Heart left ventricle (tissue), 16 donors: ENCODE measurements around the gene GDAP1L1. TPM values are rescaled to one million over a fixed set of nuclear protein-coding genes. Genes with fewer than 3 reads are reported as not detected.

Source experiments
- ATAC-seq, 4 donors: fragments of 200-7000 bp; cut with Tn5 transposase; one replicate each; pipeline ENCODE4 v1.9.1; 2020 to 2022; ENCODE audit warnings: moderate library complexity in 4 of 4, mild to moderate bottlenecking in 3 of 4, moderate number of reproducible peaks in 1 of 4
- DNase-seq, 5 donors: peaks; one replicate each; pipeline ENCODE4 v3.0.0-alpha.2; 2020
- H3K27ac ChIP-seq, 12 donors: fragments of 200-600 bp; sonication (generic) in 4 of 12; one replicate each; pipeline versions ENCODE4 v1.5.0 to v1.8.0; 2016 to 2022; ENCODE audit warnings: mild to moderate bottlenecking in 2 of 12
- H3K27me3 ChIP-seq, 9 donors: fragments of 200-600 bp; sonication (generic) in 2 of 9; one replicate each; pipeline versions ENCODE4 v1.5.1 to v1.8.0; 2016 to 2022; ENCODE audit warnings: mild to moderate bottlenecking in 3 of 9
- H3K36me3 ChIP-seq, 9 donors: fragments of 200-600 bp; sonication (generic) in 2 of 9; one replicate each; pipeline versions ENCODE4 v1.5.0 to v1.8.0; 2018 to 2022; ENCODE audit warnings: mild to moderate bottlenecking in 2 of 9
- H3K4me1 ChIP-seq, 12 donors: fragments of 200-600 bp; sonication (generic) in 4 of 12; one replicate each; pipeline versions ENCODE4 v1.5.0 to v1.8.0; 2016 to 2022; ENCODE audit warnings: mild to moderate bottlenecking in 3 of 12
- H3K4me3 ChIP-seq, 12 donors: fragments of 200-600 bp; sonication (generic) in 4 of 12; one replicate each; pipeline versions ENCODE4 v1.5.0 to v1.8.0; 2017 to 2022; ENCODE audit warnings: mild to moderate bottlenecking in 9 of 12, moderate library complexity in 4 of 12
- H3K9me3 ChIP-seq, 12 donors: fragments of 200-600 bp; sonication (generic) in 4 of 12; one replicate each; pipeline versions ENCODE4 v1.5.0 to v1.8.0; 2016 to 2022; ENCODE audit warnings: mild to moderate bottlenecking in 1 of 12
- CTCF ChIP-seq, 12 donors: fragments of 200-600 bp; sonication (generic) in 4 of 12; IDR thresholded peaks; one replicate each; pipeline versions ENCODE4 v1.5.0 to v1.8.0; 2018 to 2022; ENCODE audit warnings: antibody characterized with exemption in 12 of 12, mild to moderate bottlenecking in 5 of 12
- POLR2A ChIP-seq, 2 donors: fragments of 450-650 bp; IDR thresholded peaks; one replicate each; pipeline ENCODE4 v1.6.1; 2017; ENCODE audit warnings: antibody characterized with exemption in 2 of 2, mild to moderate bottlenecking in 2 of 2, moderate library complexity in 2 of 2
- WGBS, 4 donors: extraction: QIAGEN DNeasy Blood & Tissue Kit in 2 of 4; methylation state at CpG; one replicate each; pipeline versions ENCODE4 v1.1.5 to v1.1.7; 2013 to 2018; 5-methylcytosine and 5-hydroxymethylcytosine counted together
- intact Hi-C, 10 donors: fragments of 100-400 bp; cut with DNase I; formaldehyde crosslinking; loops; one replicate each; pipeline versions ENCODE4 v1.11.1 to v1.14.2; 2022
- long read RNA-seq, 3 donors: library from polyadenylated mRNA; unstranded; transcript quantifications; one replicate each; pipeline ENCODE4 v2.0.0, GENCODE V29; 2020 to 2021
- polyA plus RNA-seq, 2 donors: library from polyadenylated mRNA; stranded (reverse); fragments of 200-250 nt; gene quantifications; one replicate each; pipeline ENCODE4 v1.2.3, GENCODE V29; 2013
- total RNA-seq, 9 donors: library from RNA; depleted of rRNA in 2 of 9; stranded (reverse); fragments of >200 nt in 2 of 9; fragmentation: NEBNext Ultra II Directional in 3 of 9; extraction: Animal tissue kit (Norgen Biotek cat#: 25700) in 3 of 9; gene quantifications; one replicate each; pipeline versions ENCODE4 v1.1.0 to v1.2.4, GENCODE V29; 2016 to 2023
- donor health status: ischemic (EF 13 %, LVEDD 7.1; RV severe dilation, severe dysfunction).
- donor health status: healthy with polysubstance abuse.
- donor health status: DM: no; HTN: yes; CAD: no.
- donor health status: DM: no; HTN: no; CAD: no.
- donor health status: ischemic (EF 25% LVEDD 6.9; RV normal size, moderate dysfunction).
- donor health status: ischemic (EF 25% LVEDD 5.7; RV mildly dilated, moderate dysfunction).
- donor health status: healthy.
- donor health status: DM: yes; HTN: yes; CAD: no.
- donor health status: ischemic (EF 35%, LVEDD 5.7; RV mildly dilated, moderate dysfunction).
- donor health status: nonischemic (EF 11% LVEDD 7.7; RV severe dilation, severe dysfunction).
- donor health status: DM: yes; HTN: yes; CAD: no.
- donor health status: PGD.
- donor health status: ischemic (EF 29% LVEDD 5.4; RV normal size, mild dysfunction).
- donor health status: nonischemic (EF 23%, LVEDD 6.1; RV moderate dilation, normal function).

Gene GDAP1L1
- under 1 TPM in 7 of 9 donors, not detected in 2; 0.19 to 0.67 (median 0.41) TPM for total RNA-seq
- under 1 TPM; 0.12 to 0.30 TPM for polyA plus RNA-seq
- long read RNA-seq, donor 1, partial matches to known transcripts = 0 of 2 reads
- long read RNA-seq, donor 1, other reads (novel, unspliced or antisense) = 1 of 2 reads
- long read RNA-seq, donor 2 = 0 reads
- long read RNA-seq, donor 3, partial matches to known transcripts = 0 of 2 reads
- long read RNA-seq, donor 3, other reads (novel, unspliced or antisense) = 2 of 2 reads

DNA sequence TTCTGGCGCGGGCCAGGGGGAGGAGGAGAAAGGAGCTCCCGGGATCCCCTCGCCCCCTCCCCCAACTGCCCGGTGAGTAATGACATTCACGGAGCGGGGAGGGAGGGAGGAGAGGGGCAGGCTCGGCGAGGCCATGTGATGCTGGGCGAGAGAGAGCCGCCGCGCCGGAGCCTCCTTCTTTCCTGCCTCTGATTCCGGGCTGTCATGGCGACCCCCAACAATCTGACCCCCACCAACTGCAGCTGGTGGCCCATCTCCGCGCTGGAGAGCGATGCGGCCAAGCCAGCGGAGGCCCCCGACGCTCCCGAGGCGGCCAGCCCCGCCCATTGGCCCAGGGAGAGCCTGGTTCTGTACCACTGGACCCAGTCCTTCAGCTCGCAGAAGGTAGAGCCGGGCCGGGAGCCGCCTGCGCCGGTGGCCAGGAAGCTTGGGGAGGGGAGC, at the start of gene GDAP1L1:
TSS of gene GDAP1L1 (plus strand) at position 178 of the 441 bp plus-strand sequence. CDS start at position 205, 27 bp downstream.
- DNase-seq (peak in 4 of 5 donors; percentile 28 to 50 (median 33)), ATAC-seq (peak; percentile 48 to 83 (median 75))
- peak within 1 kb of the TSS in 11 of 12 donors; percentile 4 to 53 (median 41) for H3K4me3 ChIP-seq
- intact Hi-C loops = loop anchor here in 1 of 10 donors (5.0 kb wide), 1 partner anchor 35 kb away; no protein-coding TSS in a partner anchor
- peaks cover 0 to 21% (median 0%) of the 10 kb centered on the region in 9 donors for H3K27me3 ChIP-seq
- no peak for TF ChIP-seq CTCF (IDR thresholded peaks at IDR 0.05)
- no peak for TF ChIP-seq POLR2A (IDR thresholded peaks at IDR 0.05)
- no peak within 1 kb of the TSS for H3K27ac ChIP-seq
- no peaks in the 10 kb centered on the region for H3K36me3 ChIP-seq
- peaks cover 0 to 16% (median 9%) of the 10 kb centered on the region in 12 donors for H3K4me1 ChIP-seq
- H3K9me3 ChIP-seq = no peaks in the 10 kb centered on the region
- WGBS, 4 donors = 1 to 3% (median 3%) methylated on average over 19 to 32 of the region's 32 CpGs

GRCh38 chr20:44198872-44199271, 48.2 kb upstream of the GDAP1L1 start:
- H3K4me1 ChIP-seq = peaks cover 0 to 39% (median 16%) of the 10 kb centered on the region in 12 donors
- TF ChIP-seq CTCF (IDR thresholded peaks at IDR 0.05) = no peak
- TF ChIP-seq POLR2A (IDR thresholded peaks at IDR 0.05) = no peak
- no peak overlapping the region for H3K4me3 ChIP-seq
- peaks cover 0 to 84% (median 74%) of the 10 kb centered on the region in 9 donors for H3K36me3 ChIP-seq
- no peaks in the 10 kb centered on the region for H3K9me3 ChIP-seq
- no peak for ATAC-seq
- intact Hi-C loops = loop anchor here in 1 of 10 donors (10.0 kb wide), 1 partner anchor 444 kb away; no protein-coding TSS in a partner anchor
- H3K27ac ChIP-seq = no peak overlapping the region
- 89 to 94% (median 91%) methylated on average over 4 of the region's 4 CpGs for WGBS, 4 donors
- no peak for DNase-seq
- no peaks in the 10 kb centered on the region for H3K27me3 ChIP-seq

DNA sequence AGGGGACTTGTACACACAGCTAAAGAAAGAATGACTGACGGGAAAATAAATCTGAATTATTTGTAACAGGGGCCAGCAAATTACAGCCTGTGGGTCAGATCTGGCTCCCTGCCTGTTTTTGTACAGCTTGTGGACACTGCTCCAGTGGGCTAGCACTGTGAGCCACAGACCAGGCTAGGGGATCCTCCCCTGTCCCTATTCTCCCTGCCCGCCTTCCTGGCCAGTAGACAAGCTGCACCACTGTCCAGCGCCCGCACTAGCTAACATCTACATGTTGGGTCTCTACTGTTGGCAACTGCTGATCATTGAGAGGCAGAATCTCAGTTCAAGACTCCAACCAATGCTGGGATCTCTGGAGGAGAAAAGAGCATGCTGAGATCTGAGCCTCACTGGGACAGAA, 47.2 kb upstream of the GDAP1L1 start:
- no peaks in the 10 kb centered on the region for H3K27me3 ChIP-seq
- DNase-seq (no peak), ATAC-seq (peak in 2 of 4 donors; percentile 15 to 37)
- H3K4me1 ChIP-seq = peaks cover 0 to 49% (median 26%) of the 10 kb centered on the region in 12 donors
- no peak for TF ChIP-seq CTCF (IDR thresholded peaks at IDR 0.05)
- no peak for TF ChIP-seq POLR2A (IDR thresholded peaks at IDR 0.05)
- no peaks in the 10 kb centered on the region for H3K9me3 ChIP-seq
- H3K36me3 ChIP-seq = peaks cover 0 to 90% (median 81%) of the 10 kb centered on the region in 9 donors
- H3K4me3 ChIP-seq = no peak overlapping the region
- peak overlapping the region in 3 of 12 donors; percentile 15 to 76 (median 22) for H3K27ac ChIP-seq
- intact Hi-C loops = loop anchor here in 1 of 10 donors (10.0 kb wide), 1 partner anchor 445 kb away; no protein-coding TSS in a partner anchor
- WGBS, 4 donors = 76 to 83% (median 81%) methylated on average over 4 of the region's 4 CpGs

- 66 to 83% (median 74%) methylated on average over 4 of the region's 4 CpGs for WGBS, 4 donors
- intact Hi-C loops = no loop called here
Measured at GRCh38 chr20:44200371-44200770, 46.7 kb upstream of the GDAP1L1 start.

More at GRCh38 chr20:44200371-44200770, 46.7 kb upstream of the GDAP1L1 start:
- Histone ChIP-seq H3K36me3 (peaks cover 0 to 91% (median 86%) of the 10 kb centered on the region in 9 donors), H3K4me1 (peaks cover 0 to 54% (median 27%) of the 10 kb centered on the region in 12 donors), H3K4me3 (no peak overlapping the region), H3K27ac (peak overlapping the region in 4 of 12 donors; percentile 0 to 76 (median 18)), H3K9me3 (no peaks in the 10 kb centered on the region), H3K27me3 (no peaks in the 10 kb centered on the region)
- ATAC-seq (no peak), DNase-seq (no peak)
- TF ChIP-seq POLR2A (IDR thresholded peaks at IDR 0.05) = no peak
- TF ChIP-seq CTCF (IDR thresholded peaks at IDR 0.05) = no peak
